HepG2 (cell line): Measurements from ENCODE around the gene AFDN. TPM values are rescaled to one million over a fixed set of nuclear protein-coding genes. Genes with fewer than 3 reads are reported as not detected.

Experiments used
- ATF2 ChIP-seq: sonication (generic); formaldehyde crosslinking; IDR thresholded peaks from 2 replicates; pipeline ENCODE4 v1.4.0; 2020; ENCODE audit warnings: missing genetic modification reagents
- CEBPG ChIP-seq: IDR thresholded peaks from 2 replicates; pipeline ENCODE4 v1.6.1; 2016
- GFI1 ChIP-seq: sonication (generic); formaldehyde crosslinking; IDR thresholded peaks from 2 replicates; pipeline ENCODE4 v1.5.0; 2020; ENCODE audit warnings: missing genetic modification reagents, mild to moderate bottlenecking, borderline replicate concordance
- PBX2 ChIP-seq: IDR thresholded peaks from 2 replicates; pipeline ENCODE4 v1.6.1; 2016; ENCODE audit warnings: control low read depth
- TAF1 ChIP-seq: sonication (generic); formaldehyde crosslinking; IDR thresholded peaks from 2 replicates; pipeline ENCODE4 v1.4.0; 2020; ENCODE audit warnings: missing genetic modification reagents
- ZNF318 ChIP-seq: sonication (generic); formaldehyde crosslinking; IDR thresholded peaks from 2 replicates; pipeline ENCODE4 v1.4.0; 2020; ENCODE audit warnings: mild to moderate bottlenecking, missing genetic modification reagents
- ZNF609 ChIP-seq: sonication (generic); formaldehyde crosslinking; IDR thresholded peaks from 2 replicates; pipeline ENCODE4 v1.4.0; 2020; ENCODE audit warnings: mild to moderate bottlenecking, missing genetic modification reagents, borderline replicate concordance
- ZNF710 ChIP-seq: sonication (generic); formaldehyde crosslinking; IDR thresholded peaks from 2 replicates; pipeline ENCODE4 v1.5.0; 2020; ENCODE audit warnings: mild to moderate bottlenecking, missing genetic modification reagents, borderline replicate concordance
- polyA plus RNA-seq, 8 experiments: library from polyadenylated mRNA; depleted of rRNA in 3 of 8; stranded (reverse) in 7 of 8; unstranded in 1 of 8; fragments of >200 nt; fragmentation: Illumina TruSeq in 4 of 8; extraction: Trizol in 4 of 8; gene quantifications; 2 replicates each; pipeline versions ENCODE4 v1.2.1 to v1.2.3, GENCODE V29; 2011 to 2016; ENCODE audit warnings: low read depth in 4 of 8, missing spikeins in 1 of 8, mixed read lengths in 1 of 8; ENCODE audit not compliant: insufficient read depth in 1 of 8
- total RNA-seq, 5 experiments: library from RNA; depleted of rRNA; stranded (reverse); fragments of >200 nt; fragmentation: Illumina TruSeq; extraction: Trizol; gene quantifications; 2 replicates each; pipeline ENCODE4 v1.2.3, GENCODE V29; 2016; ENCODE audit warnings: low read depth in 1 of 5

Gene AFDN
- total and polyA plus RNA-seq, 2 of the 13 experiments (the other 11 are each of a cell fraction or from before 2014, with no cell fraction given): 136 to 151 TPM

- TF ChIP-seq ZNF609 (peak; percentile 79; the same call in 1 of the 2 replicates), TAF1 (CRISPR knock-in tag) (no peak), CEBPG (CRISPR knock-in tag) (peak; percentile 77), ZNF710 (peak; percentile 66; the same call in 1 of the 2 replicates), ATF2 (CRISPR knock-in tag) (peak; percentile 85; the same call in 1 of the 2 replicates), ZNF318 (peak; percentile 65; the same call in 1 of the 2 replicates), PBX2 (no peak), GFI1 (CRISPR knock-in tag) (peak; percentile 81)
Observed at GRCh38 chr6:167806061-167806700, 20.5 kb upstream of the AFDN start (continued).
